Lower leg skin (tissue), 4 donors: ENCODE results near the gene SPIC. TPM values are rescaled to one million over a fixed set of nuclear protein-coding genes. Genes with fewer than 3 reads are reported as not detected.

Source experiments
- DNase-seq, 2 donors: peaks; one replicate each; pipeline ENCODE4 v3.0.0-alpha.2; 2019; ENCODE audit warnings: low spot score in 2 of 2
- H3K4me3 ChIP-seq: fragments of 200-600 bp; sonication (generic); 2 replicates; pipeline ENCODE4 v1.5.1; 2017; ENCODE audit warnings: mild to moderate bottlenecking, low read depth; ENCODE audit not compliant: poor library complexity, severe bottlenecking
- POLR2A ChIP-seq, 2 donors: fragments of 450-650 bp; IDR thresholded peaks; one replicate each; pipeline ENCODE4 v1.6.1; 2016 to 2017; ENCODE audit warnings: antibody characterized with exemption in 2 of 2, mild to moderate bottlenecking in 1 of 2, moderate library complexity in 1 of 2
- WGBS, 2 donors: methylation state at CpG; one replicate each; pipeline ENCODE4 v1.1.5; 2018; 5-methylcytosine and 5-hydroxymethylcytosine counted together
- intact Hi-C: fragments of 100-400 bp; cut with DNase I; formaldehyde crosslinking; loops from one replicate; pipeline ENCODE4 v1.15.0; 2023; ENCODE audit warnings: low total_unique reads
- total RNA-seq, 4 donors: library from RNA; depleted of rRNA; stranded (reverse); fragments of >200 nt; gene quantifications; one replicate each; pipeline ENCODE4 v1.1.0, GENCODE V29; 2016
- TF ChIP-seq, protein P1 (sequence below), 3 donors: fragments of 450-650 bp; IDR thresholded peaks; one replicate each; pipeline ENCODE4 v1.5.1; 2016; ENCODE audit warnings: antibody characterized with exemption in 3 of 3, mild to moderate bottlenecking in 3 of 3, moderate library complexity in 2 of 3

The SPIC gene
- total RNA-seq, 4 donors from 2014 or later: 0.22 TPM; not detected in 3

DNA sequence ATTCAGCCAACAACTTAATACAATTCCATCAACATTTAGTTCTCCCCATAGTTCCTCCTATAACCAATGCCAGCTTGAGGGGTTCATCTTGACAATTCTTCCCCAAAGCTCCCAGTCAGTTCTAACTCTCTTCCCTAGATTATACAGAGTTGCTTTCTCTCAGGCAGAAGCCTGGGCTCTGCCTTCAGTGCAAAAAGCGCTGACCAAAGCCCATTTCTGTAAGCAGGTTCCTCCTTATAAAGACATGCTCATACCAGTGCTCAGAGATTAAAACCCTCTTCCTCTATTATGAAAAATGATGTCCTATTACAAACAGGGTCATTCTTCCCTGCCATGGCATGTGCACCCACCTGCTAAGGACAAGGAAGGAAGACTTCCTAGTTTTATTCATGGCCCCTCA, 16.2 kb downstream of the SPIC start:
- DNase-seq: no peak
- WGBS, 2 donors: 73 to 85% methylated on average over 1 of the region's 1 CpG
- H3K4me3 ChIP-seq: no peak overlapping the region
- TF ChIP-seq POLR2A (IDR thresholded peaks at IDR 0.05): no peak
- TF ChIP-seq, protein P1, sequence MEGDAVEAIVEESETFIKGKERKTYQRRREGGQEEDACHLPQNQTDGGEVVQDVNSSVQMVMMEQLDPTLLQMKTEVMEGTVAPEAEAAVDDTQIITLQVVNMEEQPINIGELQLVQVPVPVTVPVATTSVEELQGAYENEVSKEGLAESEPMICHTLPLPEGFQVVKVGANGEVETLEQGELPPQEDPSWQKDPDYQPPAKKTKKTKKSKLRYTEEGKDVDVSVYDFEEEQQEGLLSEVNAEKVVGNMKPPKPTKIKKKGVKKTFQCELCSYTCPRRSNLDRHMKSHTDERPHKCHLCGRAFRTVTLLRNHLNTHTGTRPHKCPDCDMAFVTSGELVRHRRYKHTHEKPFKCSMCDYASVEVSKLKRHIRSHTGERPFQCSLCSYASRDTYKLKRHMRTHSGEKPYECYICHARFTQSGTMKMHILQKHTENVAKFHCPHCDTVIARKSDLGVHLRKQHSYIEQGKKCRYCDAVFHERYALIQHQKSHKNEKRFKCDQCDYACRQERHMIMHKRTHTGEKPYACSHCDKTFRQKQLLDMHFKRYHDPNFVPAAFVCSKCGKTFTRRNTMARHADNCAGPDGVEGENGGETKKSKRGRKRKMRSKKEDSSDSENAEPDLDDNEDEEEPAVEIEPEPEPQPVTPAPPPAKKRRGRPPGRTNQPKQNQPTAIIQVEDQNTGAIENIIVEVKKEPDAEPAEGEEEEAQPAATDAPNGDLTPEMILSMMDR (IDR thresholded peaks at IDR 0.05): no peak
- intact Hi-C loops: loop anchor here (10.0 kb wide), 1 partner anchor 343 kb away; the partner anchor contains the start of gene GNPTAB

DNA sequence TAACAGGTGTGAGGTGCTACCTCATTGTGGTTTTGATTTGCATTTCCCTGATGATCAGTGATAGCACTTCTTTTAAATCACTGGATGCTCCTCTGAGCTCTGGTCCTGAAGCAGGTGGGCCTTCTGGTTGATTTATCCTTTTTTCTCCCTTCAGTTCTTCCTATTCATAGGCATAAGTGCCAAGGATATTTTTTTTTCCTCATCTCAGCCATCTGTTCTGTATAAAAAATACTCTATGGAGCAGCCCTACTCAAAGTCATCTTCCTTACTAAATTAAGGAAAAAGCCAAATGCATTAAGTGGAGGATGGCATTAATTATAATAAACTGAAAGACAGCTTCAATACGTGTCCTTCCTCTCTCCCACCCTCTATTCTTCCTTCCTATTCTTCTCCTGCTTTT, 18.4 kb downstream of the SPIC start:
- intact Hi-C loops: loop anchor here (10.0 kb wide), 1 partner anchor 341 kb away; the partner anchor contains the start of gene GNPTAB
- no peak overlapping the region for H3K4me3 ChIP-seq
- no peak for DNase-seq
- TF ChIP-seq, protein P1 (IDR thresholded peaks at IDR 0.05): no peak
- no peak for TF ChIP-seq POLR2A (IDR thresholded peaks at IDR 0.05)
- WGBS, 2 donors: 59 to 60% methylated on average over 1 of the region's 1 CpG

DNA sequence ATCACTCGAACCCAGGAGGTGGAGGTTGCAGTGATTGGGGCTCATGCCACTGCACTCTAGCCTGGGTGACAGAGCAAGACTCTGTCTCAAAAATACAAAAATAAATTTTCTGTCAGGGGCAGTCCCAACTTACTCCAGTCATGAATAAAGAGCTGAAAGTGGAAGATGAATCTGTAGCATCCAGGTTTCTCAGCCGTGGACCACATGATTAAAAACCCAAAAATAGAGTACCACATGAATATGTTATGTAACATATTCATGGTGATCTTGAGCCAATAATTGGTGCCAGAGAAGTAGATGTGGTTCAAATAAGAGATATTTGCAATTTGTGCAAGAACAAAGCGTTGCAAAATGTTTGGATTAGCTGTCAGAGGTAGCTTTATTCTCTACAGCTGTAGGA, 23.1 kb downstream of the SPIC start:
- DNase-seq: no peak
- 48 to 50% methylated on average over 3 of the region's 3 CpGs for WGBS, 2 donors
- no peak for TF ChIP-seq POLR2A (IDR thresholded peaks at IDR 0.05)
- TF ChIP-seq, protein P1 (IDR thresholded peaks at IDR 0.05): no peak
- intact Hi-C loops: loop anchor here (10.0 kb wide), 1 partner anchor 337 kb away; the partner anchor contains the start of gene GNPTAB
- no peak overlapping the region for H3K4me3 ChIP-seq

DNA sequence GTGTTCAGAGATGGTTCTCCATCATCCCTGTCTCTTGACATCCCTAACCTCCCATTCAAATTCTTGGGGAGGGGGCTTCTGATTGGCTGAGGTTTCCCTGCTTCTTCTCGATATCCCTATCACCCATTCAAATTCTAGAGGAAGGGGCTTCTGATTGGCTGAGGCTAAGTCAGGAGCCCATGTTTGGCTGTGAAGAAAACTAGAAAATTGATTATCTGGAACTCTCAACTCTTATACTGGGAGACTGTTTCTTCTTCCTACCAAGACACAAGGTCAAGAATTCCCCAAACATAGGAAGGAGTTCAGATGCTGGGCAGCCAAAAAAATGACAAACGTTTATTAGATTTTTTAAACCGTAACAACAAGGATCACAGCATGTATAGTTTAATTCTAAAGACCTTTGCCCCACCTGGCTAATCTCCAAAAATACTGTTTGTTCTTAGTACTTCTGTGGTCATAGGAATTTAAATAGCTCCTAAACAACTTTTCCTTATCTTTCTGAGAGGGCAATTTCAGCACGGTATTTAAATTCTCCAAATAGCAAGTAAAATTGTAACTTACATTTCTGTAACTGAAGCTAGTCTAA, 26.4 kb downstream of the SPIC start:
- intact Hi-C loops: no loop called here
- no peak for DNase-seq
- 50 to 55% methylated on average over 4 of the region's 4 CpGs for WGBS, 2 donors
- H3K4me3 ChIP-seq: no peak overlapping the region
- TF ChIP-seq, protein P1 (IDR thresholded peaks at IDR 0.05): no peak

DNA sequence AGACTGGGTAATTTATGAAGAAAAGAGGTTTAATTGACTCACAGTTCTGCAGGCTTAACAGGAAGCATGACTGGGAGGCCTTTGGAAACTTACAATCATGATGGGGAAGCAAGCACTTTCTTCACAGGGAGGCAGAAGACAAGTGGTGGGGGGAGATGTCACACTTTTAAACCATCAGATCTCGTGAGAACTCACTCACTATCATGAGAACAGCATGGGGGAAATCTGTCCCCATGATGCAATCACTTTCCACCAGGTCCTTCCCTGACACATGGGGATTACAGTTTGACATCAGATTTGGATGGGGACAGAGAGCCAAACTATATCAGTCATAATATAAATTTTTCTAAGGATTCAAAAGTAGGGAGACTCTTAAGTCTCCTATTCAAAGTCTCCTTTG, 46.0 kb downstream of the SPIC start:
- WGBS, 2 donors: 30 to 42% methylated on average over 1 of the region's 1 CpG
- H3K4me3 ChIP-seq: no peak overlapping the region
- DNase-seq: peak in 1 of 2 donors; percentile 14
- TF ChIP-seq POLR2A (IDR thresholded peaks at IDR 0.05): no peak
- TF ChIP-seq, protein P1 (IDR thresholded peaks at IDR 0.05): no peak
- intact Hi-C loops: no loop called here

DNA sequence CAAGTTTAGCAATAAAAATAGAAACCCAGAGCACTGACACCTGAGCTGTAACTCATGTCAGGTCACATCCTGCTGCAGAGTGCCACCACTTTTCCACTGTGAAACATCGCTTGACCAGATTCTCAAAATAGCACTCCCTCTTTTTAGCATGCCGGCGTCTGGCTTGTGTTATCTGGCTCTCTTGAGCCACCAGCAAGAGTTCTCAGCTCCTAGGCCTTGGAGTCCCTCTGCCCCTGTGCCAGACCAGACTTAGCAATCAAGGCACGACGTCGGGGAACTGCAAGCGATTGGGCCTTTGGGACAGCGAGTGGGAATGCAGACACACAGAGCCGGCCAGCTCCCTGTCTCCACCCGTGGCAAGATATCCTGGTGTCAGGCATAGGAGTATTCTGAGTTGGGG, 52.5 kb downstream of the SPIC start:
- intact Hi-C loops: no loop called here
- 59 to 71% methylated on average over 10 of the region's 10 CpGs for WGBS, 2 donors
- no peak overlapping the region for H3K4me3 ChIP-seq
- no peak for DNase-seq
- TF ChIP-seq, protein P1 (IDR thresholded peaks at IDR 0.05): no peak
- no peak for TF ChIP-seq POLR2A (IDR thresholded peaks at IDR 0.05)
